NCI-H187 treated with DMSO at 0.1 percent for 48 hours (cell line): ENCODE measurements around the gene DDX18.
A peak's percentile ranks its signal among the peaks of the same experiment; 100 is the strongest.
"Not testable (repeated sequence)": the region's sequence is repeated elsewhere in the genome, so short reads cannot be mapped to it uniquely, and the experiment has no call there.

Source experiments
- DNase-seq: peaks from one replicate; lab custom pipeline; 2025; lab: John Stamatoyannopoulos, UW

The DDX18 gene

DNA sequence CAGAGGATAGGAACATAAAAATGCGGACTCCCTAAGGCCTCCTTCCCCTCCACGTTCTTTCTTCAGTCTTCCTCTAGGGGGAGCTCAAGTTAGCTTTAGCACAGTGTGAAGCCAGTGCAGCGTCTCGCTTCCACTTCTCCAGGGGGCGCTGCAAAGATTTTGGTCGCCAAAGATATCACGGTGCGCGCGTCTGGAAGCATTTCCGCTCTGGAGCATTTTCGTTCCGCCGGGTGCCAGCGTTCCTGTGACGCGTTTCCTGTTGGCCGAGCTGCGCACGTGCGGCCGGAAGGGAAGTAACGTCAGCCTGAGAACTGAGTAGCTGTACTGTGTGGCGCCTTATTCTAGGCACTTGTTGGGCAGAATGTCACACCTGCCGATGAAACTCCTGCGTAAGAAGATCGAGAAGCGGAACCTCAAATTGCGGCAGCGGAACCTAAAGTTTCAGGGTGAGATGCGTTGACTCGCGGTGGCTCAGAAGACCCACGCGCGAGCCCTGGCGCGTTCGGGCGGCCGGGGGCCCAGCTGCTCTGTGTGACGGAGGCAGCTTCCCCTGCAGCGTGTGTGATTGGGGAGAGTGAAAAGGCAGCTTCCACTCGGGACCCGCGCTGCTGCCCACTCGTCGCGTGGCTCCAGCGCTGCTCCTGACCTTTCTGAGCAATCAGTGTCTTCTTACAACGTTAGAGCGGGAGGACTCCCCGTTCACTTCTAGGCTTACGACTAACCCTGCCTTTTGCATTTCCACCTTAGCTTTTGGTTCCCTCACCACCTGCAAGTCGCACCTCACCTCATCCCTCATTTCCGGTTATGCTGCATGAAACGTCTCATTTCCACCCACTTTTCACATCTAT is at the start of gene DDX18:
Gene DDX18, plus strand, starts transcription at position 275 of the 848 bp plus-strand sequence. Its CDS starts 87 bp downstream, at position 362.
- peak; percentile 91 for DNase-seq

- no peak for DNase-seq
Measured at GRCh38 chr2:117770730-117771129, 43.8 kb upstream of the DDX18 start.

GRCh38 chr2:117771969-117772630 is 42.4 kb upstream of the DDX18 start:
- no peak for DNase-seq

DNA sequence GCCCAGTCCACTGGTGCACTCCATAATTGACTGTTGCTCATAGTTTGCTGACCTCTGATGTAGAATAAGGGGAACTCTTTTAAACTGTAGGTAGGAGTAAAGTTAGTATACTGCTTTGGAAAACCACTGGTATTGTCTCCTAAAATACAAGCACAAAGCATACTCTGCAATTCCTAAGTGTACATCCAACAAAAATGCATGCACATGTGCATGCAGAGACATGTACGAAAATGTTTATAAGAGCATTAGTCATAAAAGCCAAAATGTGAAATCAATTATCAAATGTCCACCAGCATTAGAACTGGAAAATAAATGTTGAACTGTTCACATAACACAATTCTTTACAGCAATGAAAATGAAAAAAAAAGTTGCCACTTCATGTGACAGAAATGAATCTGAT is 39.8 kb upstream of the DDX18 start:
- DNase-seq: no peak

- no peak for DNase-seq
Measured at GRCh38 chr2:117775703-117776219, 38.7 kb upstream of the DDX18 start.

DNA sequence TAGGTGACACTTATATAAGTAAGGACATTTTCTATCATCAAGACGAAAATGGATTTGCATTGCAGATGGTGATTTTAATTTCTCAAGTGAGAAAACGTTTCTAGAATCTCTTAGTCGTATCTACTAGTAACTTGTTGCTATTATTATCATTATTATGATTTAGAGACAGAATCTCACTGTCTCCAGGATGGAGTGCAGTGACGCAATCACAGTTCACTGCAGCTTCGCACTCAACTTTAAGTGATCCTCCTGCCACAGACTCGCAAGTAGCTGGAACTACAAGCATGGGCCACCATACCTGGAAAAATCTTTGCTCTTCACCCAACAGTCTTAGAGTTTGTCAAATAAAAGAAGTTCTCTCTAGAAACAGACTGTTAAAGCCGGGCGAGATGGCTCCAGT is 37.6 kb upstream of the DDX18 start:
- no peak for DNase-seq

GRCh38 chr2:117785740-117786139 is 28.8 kb upstream of the DDX18 start:
- no peak for DNase-seq

DNA sequence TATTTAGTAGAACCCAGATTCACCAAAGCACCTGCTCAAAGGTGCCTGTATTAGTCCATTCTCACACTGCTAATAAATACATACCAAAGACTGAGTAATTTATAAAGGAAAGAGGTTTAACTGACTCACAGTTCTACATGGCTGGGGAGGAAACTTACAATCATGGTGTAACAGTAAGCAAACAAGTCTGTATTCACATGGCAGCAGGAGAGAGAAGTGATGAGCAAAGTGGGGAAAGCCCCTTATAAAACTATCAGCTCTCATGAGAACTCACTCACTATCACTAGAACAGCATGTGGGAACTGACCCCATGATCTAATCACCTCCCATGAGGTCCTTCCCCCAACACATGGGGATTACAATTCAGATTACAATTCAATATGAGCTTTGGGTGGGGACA is 28.0 kb upstream of the DDX18 start:
- DNase-seq: no peak

GRCh38 chr2:117789505-117789904 is 25.0 kb upstream of the DDX18 start:
- DNase-seq: no peak

- no peak for DNase-seq
Measured at GRCh38 chr2:117794668-117795067, 19.8 kb upstream of the DDX18 start.

GRCh38 chr2:117801826-117802225 is 12.7 kb upstream of the DDX18 start:
- no peak for DNase-seq

GRCh38 chr2:117803644-117804325 is 10.7 kb upstream of the DDX18 start:
- DNase-seq: not testable (repeated sequence)

DNA sequence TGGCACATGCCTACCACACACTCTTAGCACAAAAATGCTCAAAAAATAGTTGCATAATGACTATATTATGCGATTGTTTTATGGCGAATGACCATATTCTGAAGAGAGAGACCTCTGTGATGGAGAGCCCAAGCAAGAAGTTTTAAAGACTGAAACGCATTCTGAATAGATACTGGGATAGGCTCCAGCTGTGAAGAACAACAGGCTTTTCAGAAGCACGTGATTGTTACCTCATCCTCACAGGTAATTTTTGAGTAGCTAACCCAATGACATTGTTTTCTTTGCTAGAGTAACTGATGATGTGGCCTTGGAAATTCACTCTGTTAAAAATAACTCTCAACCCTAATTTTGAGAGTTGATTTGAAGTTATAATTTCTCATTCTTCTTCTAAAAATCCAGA is 2.0 kb upstream of the DDX18 start:
- DNase-seq: no peak

GRCh38 chr2:117815946-117816345 is 1.5 kb downstream of the DDX18 start:
- DNase-seq: no peak

GRCh38 chr2:117818921-117819320 is 4.4 kb downstream of the DDX18 start:
- DNase-seq: no peak

DNA sequence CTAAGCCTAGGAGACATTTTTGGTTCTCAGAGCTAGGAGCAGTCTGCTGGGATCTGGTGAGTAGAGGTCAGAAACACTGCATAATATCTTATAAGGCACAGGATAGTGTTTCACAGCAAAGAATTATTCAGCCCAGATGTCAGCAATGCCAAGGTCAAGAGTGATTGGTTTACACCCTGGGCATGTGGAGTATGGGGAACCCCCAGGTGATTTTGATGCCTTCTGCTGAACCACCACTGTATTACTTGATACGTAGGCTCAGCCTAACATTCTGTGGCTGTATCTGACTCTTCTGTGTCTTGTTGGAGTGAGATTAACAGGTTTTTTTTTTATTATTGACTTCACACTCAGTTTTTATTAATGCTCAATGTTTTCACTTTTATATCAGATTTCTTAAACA is 6.0 kb downstream of the DDX18 start:
- DNase-seq: no peak

DNA sequence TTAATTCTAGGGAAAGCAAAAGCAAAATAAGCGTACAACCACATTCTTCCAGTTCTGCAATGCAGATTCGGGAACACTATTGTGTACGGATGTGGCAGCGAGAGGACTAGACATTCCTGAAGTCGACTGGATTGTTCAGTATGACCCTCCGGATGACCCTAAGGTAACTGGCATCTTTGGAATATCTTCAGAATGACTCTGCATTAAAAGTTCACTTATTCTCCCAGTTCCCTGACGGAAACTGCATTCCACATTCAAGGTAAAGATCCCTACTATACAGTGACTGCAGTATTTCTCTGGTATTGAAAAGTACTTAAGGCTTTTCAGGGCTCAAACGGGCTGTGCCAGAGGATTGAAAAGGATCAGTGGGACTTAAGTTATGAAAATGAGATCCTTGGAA is 10.9 kb downstream of the DDX18 start:
- no peak for DNase-seq

GRCh38 chr2:117827464-117827863 is 13.0 kb downstream of the DDX18 start:
- not testable (repeated sequence) for DNase-seq

- no peak for DNase-seq
Measured at GRCh38 chr2:117828870-117829269, 14.4 kb downstream of the DDX18 start.

DNA sequence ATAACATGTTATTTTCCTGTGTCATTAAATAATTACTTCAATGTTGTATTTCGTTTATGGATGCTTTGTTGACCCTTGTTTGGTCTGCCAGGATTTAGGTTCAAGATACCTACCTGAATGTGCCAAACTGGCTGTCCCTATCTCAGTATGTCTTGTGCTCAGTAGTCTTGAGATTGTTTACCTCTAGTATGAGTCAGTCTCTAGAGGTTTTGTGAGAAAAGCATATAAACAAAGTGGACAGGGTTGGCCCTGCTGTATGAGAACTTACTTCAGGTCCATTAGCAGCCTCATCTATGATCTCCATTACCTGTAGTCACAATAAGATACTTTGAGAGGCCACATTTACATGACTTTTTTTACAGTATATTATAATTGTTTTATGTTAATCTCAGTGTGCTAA is 17.8 kb downstream of the DDX18 start:
- DNase-seq: no peak

- DNase-seq: no peak
Measured at GRCh38 chr2:117832905-117833613, 18.6 kb downstream of the DDX18 start.

- DNase-seq: no peak
Measured at GRCh38 chr2:117833911-117834310, 19.4 kb downstream of the DDX18 start.
